Spleen (tissue), 7 donors: Measurements from ENCODE around the gene AGPAT3.
A peak's percentile ranks its signal among the peaks of the same experiment; 100 is the strongest.

ENCODE experiments used
- CTCF ChIP-seq, 11 experiments: fragments of 200-600 bp in 7 of 11; fragments of 450-650 bp in 4 of 11; sonication (generic) in 4 of 11; IDR thresholded peaks in 8 of 11; conservative IDR thresholded peaks in 3 of 11; 1 replicate in 7 of 11; 2 replicates in 4 of 11; pipeline versions ENCODE4 v1.4.0 to v1.8.0; 2016 to 2021; ENCODE audit warnings: antibody characterized with exemption in 11 of 11, inconsistent platforms in 4 of 11, mild to moderate bottlenecking in 1 of 11
- POLR2A ChIP-seq, 3 donors: fragments of 450-650 bp; IDR thresholded peaks; one replicate each; pipeline ENCODE4 v1.5.1; 2017; ENCODE audit warnings: antibody characterized with exemption in 3 of 3, mild to moderate bottlenecking in 1 of 3
- POLR2AphosphoS5 ChIP-seq, 3 donors: sonication (generic); formaldehyde crosslinking; IDR thresholded peaks; one replicate each; pipeline ENCODE4 v1.5.1; 2017; ENCODE audit warnings: antibody characterized with exemption in 3 of 3
- donor health status: DM: no; HTN: no; CAD: no; lungs with moderate emphysema.
- donor health status: DM: no; HTN: no; CAD: no.
- donor health status: DM: no; HTN: no; CAD: no.

GRCh38 chr21:44012474-44013379 is 147.7 kb downstream of the AGPAT3 start:
- TF ChIP-seq CTCF (IDR thresholded peaks at IDR 0.05 in 8 of 11, conservative IDR thresholded peaks at IDR 0.05 in 3 of 11) (peak in 6 of 11 experiments; percentile 11 to 53 (median 38)), POLR2A (IDR thresholded peaks at IDR 0.05) (no peak), POLR2AphosphoS5 (IDR thresholded peaks at IDR 0.05) (no peak)
